CD4-positive, alpha-beta T cell treated with Interleukin-17A for 4 hours (primary cell): Measurements from ENCODE around the gene CELA1.
"Not testable (repeated sequence)": the region's sequence is repeated elsewhere in the genome, so short reads cannot be mapped to it uniquely, and the experiment has no call there.

Experiments
- DNase-seq: peaks from one replicate; pipeline ENCODE4 v3.0.0-alpha.2; 2020; ENCODE audit warnings: mixed read lengths

CELA1 gene

DNA sequence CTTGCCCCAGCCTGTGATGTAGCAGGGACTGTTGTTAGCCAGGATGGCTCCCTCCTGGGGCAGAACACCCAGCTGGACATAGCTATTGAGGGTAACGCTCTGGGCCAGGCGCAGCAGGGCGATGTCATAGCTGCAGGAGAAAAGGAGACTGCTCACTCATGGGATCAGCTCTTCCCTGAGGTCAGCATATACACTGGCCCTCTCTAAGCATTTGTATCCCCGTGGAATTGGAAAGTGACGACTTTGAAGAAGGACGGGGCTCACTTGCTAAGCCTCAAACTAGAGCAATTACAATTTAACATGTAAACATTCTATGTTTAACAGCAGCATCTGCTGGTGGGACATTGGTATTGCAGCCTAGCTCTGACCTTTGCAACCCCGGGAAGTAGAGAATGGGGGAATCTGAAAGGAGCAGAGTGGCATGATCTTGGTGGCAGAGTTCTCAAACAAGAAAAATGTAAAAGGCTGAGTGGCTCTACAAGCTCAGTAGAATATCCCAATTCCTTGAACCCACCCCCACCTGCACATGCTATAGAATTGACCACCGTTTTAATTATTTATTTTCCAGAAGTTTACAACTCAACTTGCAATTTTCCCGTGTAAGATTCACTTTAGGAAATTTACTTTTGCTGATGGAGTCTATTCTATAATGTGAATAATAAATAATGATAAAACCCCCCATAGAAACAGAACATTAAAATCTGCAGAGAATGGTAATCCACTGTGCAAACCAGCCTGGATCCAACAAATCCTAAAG, 5.0 kb downstream of the CELA1 start:
- DNase-seq, result peak; percentile 79

DNA sequence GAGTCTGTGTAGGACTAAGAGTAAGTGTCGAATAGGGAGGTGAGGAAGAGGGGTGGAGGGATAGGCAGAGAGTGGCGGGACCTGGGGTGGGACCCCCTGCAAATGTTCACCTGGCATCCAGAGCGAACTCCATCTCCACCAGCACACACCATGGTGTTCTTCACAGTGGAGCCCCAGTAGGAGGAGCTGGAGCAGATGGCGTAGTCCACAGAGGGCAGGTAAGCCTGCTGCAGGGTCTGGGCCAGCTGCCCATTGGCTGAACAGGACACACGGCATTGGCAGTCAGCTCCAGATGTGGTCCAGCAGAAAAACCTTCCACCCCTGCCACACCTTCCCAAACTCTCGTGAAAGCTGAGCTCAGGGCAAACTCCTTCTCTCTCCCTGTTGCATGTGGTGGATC, 6.7 kb downstream of the CELA1 start:
- no peak for DNase-seq

DNA sequence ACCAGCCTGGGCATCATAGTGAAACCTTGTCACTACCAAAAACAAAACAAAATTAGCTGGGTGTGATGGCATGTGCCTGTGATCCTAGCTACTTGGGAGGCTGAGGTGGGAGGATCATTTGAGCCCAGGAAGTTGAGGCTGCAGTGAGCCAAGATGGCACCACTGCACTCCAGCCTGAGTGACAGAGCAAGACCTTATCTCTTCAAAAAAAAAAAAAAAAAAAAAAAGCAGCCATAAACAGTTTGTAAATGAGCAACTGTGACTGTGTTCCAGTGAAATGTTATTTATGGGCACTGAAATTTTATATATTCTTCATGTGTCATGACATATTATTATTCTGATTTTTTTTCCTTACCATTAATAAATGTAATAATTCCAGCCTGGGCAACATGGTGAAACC, 9.1 kb downstream of the CELA1 start:
- not testable (repeated sequence) for DNase-seq

DNA sequence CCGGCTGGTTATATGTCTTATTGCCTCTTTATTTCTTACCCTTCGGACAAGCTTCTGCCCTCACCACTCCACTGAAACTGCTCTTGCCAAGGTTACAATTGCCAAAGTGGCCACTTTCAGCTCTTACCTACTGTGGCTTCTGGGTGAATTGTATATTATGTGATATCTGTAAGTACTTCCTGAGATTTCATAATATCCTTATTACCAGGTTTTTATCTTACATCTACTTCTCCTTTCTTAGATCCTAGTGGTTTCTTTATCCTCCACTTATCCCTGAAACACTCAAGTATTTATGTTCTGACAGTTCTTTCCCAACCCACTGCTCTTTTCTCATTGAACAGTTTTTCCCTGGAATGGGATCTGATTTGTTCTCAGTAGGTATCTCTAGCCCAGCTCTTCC, 10.5 kb downstream of the CELA1 start:
- DNase-seq, result no peak

DNA sequence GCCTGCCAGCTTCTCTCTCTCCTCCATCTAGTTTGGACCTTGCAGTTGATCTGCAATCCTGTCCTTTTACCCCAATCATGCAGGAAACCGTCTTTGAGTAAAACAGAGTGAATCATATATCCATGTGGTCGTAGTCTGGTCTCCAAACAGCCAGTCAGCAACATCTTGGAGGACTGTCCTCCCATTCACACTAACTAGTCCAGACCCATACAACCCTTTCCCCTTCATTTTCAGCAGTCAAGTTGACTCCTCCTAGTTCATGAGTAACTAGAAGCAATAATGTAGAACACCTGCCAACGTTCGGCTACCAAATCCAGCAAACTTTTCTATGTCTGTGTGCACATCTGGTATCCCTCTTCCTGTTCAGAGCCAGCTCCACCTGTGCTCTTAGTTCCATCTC, 11.7 kb downstream of the CELA1 start:
- no peak for DNase-seq

DNA sequence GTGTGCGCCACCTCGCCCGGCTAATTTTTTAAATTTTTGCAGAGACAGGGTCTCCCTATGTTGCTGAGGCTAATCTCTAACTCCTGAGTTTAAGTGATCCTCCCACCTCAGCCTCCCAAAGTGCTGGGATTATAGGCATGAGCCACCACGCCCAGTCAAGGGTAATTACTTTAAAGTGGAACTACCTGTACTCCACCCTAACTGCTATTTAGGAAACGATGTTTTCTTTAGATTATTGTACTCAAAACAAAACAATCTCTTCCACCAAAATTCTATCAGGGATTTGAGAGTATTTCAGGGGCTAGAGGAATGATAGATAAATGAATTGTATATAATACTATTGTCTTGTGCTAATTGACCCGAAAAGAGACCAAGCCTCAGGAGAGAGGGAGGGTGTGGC, 12.9 kb downstream of the CELA1 start:
- no peak for DNase-seq

DNA sequence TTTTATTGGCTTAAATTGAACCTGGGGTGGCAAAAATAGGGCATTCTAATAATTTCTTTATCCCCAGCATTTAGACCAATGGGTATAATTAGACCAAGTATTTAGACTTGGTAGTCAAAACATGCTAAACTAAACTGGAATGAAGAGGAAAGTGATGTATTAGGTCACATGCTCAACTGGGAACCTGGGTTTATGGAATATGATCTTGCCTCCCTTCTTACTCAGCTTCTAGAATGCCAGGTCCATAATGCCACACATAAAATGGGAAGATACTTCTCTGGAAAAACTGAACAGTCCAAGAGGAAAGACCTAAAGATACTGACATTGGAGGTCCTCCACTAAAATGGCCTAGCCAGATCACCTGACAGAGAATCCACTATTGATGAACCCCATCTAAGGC, 16.3 kb downstream of the CELA1 start:
- no peak for DNase-seq

DNA sequence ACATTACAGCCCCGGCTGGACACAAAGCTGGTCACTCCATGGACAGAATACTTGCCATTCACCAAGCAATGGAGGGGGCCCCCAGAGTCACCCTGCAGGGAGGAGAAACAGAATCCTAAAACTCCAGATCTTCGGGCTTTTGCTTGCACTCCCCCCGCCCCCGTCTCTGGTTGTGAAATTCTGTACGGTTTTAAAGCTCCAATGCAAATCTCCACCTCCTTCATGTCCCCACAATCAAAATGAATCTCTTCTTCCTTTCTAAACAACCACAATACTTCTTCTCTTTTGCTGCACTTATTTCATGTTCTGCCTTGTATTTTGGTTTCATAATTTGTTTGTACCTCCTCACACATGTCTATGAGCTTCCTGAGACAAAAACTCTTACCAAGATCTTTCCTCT, 16.7 kb downstream of the CELA1 start:
- DNase-seq, result peak; percentile 44

DNA sequence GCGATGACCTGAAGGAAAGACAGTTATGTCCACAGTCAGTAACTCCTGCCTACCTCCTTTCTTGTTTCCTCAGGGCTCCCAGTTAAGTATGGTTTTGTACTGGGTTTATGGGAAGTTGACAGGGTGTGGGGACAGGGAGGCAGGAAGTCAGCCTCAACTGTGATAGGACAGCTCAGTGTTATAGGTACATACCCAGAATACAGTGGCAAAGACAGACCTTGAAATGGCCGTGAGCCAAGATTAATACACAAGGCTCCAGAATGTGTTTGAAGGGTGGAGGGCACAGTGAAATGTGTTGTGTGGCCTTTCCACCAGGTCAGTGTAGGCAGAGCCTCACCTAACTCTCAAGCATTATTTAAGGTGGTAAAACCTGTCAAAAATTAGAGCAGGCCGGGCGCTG, 17.9 kb downstream of the CELA1 start:
- peak; percentile 18 for DNase-seq

DNA sequence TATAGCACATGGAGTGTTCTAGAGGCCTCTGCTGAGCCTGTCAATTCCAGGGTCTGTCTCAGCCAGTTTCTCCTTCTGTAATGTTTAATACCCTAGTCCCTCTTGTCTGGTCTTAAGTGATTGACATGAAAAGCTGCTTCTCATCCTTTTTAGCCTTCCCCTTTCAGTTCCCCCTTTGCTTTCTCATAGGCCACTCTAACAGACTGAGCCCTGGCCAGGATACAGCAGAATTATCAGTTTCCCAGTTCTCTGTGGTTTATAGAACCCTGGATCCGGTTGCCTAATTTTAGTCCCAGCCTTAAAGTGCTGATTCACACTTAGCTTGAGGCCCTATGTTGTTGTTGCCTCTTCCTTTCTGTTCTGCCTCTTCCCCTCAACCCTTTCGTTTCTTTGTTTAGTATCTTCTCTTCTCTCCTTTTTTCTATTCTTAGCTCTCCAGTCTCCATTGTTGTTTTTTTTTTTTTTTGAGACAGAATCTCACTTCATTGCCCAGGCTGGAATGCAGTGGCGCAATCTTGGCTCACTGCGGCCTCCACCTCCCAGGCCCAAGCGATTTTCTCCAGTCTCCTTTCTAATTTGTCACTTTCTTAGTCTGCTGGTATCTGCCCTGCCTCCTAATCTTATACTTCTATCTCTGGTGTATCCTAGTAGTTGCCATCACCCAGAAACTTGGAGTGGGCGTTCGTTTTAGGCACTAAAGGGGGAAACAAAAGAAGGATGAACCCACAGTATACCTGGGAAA, 19.6 kb downstream of the CELA1 start:
- DNase-seq, result peak; percentile 23

DNA sequence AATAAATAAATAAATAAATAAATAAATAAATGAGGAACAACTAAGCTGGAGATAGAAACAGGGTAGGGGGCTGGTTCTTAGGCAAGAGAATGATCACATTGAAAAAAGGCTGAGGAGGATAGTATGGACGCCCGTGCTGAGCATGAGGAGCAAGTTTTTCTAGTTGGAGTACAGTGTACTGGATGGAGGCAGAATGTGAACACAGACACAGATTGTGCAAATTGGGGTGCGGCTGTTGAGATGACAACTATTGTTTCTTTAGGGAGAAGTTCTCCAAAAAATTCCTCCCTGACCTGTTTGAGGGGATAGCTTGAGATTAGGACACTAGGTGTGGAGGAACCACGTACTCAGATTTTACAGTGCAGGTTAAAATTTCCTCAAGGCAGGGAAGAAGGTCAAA, 21.5 kb downstream of the CELA1 start:
- DNase-seq, result no peak

DNA sequence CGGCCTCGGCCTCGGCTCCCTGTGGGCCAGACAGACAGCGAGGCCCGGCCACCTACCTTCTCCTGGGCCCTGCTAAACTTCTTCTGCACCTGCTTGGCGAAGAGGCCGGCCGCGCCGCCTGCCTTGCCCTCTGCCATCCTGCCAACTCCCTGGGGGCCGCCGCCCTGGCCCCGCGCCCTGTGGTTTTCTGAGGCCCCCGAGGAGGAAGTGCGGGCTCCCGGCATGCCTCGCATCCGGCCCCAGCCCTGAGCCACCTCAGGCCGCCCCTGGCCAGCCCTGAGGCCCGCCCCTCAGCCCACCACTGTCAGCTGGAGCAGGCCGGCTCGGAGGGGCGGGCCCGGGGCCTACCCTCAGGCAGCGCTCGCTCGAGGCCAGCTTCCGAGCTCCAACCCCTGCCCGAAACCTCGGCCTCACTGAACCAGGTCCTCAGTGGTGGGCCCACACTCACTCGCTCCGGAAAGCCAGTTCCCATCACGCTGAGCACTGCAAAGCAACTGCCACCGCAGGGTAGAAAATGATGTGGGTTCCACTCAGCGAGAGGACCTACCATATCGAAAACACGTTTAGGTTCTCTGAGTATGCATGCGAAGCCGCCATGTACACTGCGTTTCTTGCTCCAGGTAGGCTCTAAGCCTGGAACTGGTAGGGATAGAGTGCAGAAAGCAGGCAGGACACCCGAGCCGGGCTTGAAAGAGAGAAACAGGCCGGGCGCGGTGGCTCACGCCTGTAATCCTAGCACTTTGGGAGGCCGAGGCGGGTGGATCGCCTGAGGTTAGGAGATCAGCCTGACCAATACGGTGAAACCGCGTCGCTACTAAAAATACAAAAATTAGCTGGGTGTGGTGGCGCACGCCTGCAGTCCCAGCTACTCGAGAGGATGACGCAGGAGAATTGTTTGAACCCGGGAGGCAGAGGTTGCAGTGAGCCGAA, 22.2 kb downstream of the CELA1 start, which contains the start of gene BIN2:
BIN2 (minus strand) TSS at position 209 of the 930 bp plus-strand sequence; CDS start at position 137, 72 bp downstream.
- DNase-seq, result peak; percentile 77

DNA sequence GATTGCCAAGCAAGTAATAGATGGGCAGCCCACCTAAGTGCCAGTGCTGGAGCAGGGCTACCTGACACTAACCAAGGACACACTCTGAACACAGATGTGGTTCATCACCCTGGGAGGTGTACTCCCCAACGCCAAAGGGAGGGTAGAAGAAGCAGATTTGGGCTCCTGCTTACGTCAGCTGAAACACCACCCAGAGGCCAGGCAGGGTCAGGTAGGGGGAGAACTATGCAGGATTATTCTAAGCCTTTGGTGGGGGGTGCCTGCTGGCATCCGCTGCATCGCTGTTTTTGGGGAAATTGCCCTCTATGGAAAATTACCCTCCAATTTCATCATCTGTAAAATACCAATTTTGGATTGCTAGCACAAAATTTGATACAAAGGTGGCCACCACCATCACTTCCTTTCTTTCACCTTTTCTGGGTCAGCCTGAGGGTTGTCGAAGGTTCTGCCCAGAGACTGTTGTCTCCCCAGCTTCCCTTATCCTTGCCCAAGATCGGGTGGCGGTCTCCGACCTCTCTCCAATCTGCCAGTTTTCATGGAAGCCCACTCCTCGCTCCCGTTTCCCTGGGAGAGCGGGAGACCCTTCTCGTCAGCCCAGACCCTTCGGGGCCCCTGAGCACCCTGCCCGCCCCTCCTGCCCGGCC, 23.0 kb downstream of the CELA1 start:
- DNase-seq, result peak; percentile 69

DNA sequence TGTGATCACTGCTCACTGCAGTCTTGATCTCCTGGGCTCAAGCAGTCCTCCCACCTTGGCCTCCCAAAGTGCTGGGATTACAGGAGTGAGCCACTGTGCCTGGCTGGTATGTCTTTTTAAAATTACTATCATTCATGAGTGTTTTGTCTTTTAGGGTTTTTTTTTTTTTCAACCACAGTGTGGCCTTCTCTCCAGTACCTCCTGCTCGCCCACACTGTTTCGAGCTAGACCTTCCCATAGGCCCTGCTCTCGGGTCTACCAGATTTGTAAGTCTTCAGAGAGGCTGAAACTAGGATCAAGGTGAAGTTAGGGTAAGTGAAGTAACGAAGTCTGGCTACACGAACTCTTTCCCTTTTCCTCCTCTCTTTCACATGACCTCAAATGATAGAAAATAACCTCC, 24.0 kb downstream of the CELA1 start:
- DNase-seq, result peak; percentile 30

DNA sequence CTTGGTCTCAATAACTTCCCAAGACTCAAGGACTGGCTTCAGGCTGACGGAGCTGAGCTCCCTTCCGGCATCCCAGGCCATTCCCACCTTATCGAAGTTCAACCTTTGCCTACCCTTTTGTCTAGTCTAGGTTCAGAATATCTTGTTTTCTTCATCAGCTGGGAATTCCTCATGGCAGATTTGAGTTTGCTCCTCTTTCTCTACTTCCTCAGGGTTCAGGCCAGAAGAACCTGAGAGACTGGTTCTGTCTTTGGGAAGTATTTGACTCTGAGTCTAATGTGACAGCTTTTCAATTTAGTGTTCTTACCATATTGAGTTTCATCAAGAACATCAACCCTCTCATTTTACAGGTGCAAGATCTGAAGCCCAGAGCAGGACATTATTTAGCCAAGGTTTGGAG, 24.6 kb downstream of the CELA1 start:
- no peak for DNase-seq

DNA sequence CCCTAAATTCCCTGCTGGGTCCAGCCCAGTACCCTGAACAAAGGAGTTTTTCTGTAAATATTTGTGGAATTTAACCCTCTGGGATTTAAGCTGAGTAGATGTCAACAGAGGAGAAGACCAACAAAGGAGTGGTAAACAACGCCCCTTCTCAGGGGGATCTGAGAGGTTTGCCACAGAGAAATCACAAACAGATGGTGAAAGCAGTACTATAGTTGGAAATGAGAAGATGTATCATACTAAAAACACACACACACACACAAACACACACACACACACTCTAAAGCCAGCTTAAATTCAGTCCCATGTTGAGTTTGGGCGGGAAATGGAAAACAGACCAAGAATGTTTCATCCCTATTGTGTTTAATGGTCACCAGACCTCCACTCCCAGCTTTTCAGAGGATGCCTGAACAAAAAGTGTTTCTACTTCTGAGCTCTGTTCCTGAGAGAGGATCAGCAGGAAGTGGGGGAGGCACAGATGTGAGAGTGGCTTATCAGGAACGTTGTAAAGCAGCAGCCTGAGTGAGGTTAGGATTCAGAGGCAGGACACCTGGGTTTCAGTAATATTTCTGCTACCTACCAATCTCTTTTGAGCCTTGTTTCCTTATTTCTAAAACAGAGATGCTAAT, 25.7 kb downstream of the CELA1 start:
- peak; percentile 46 for DNase-seq

DNA sequence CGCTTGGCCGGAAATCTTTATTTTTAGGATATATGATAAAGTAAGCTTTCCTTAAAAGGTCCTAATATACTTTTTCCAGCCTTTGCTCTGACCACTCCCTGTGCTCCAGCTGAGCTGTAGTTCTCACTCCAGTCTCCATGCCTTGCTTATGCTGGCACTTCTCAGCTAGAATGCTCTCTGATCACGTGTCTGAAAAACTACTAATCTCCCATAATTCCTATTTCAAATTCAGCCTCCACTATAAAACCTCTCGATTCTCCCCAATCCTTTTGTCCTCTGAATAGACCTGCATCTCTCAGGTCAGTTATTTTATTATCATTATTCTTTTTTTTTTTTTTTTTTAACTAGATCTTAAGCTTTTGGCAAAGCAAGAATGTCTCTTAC, 26.2 kb downstream of the CELA1 start:
- no peak for DNase-seq

DNA sequence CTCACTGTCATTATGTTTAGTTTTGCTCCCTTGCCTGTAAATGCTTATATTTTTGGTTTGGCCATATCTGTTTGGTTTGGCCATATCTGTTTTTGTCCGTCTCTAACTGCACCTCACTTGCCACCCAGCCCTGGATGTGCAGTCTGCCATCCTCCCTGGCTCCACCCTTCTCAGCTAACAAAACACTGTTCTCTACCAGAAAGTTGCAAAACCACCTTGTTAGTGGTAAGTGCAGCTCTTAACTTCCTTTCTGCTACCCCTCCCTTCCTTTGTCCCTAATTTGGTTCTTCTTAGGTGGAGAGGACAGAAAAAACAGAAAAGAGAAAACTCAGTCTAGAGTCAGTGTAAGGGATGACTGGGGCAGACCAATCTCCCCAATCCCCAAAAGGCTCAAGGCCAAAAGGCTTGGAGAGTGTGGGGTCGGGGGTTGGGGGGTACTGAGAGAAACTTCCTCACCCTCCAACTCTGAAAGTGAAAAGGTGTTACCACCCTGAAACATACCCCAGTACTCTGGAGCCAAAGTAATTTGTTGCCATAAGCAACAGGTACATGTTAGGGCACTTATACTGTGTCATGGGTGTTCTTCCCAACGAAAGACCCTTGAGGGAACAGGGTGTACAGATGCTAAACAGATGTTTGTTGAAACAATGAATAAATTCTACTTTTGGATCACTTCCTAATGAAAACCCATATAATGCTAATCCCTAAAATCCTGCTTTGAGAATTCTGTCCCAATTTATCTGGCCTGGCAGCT, 27.5 kb downstream of the CELA1 start:
- DNase-seq, result peak; percentile 74

DNA sequence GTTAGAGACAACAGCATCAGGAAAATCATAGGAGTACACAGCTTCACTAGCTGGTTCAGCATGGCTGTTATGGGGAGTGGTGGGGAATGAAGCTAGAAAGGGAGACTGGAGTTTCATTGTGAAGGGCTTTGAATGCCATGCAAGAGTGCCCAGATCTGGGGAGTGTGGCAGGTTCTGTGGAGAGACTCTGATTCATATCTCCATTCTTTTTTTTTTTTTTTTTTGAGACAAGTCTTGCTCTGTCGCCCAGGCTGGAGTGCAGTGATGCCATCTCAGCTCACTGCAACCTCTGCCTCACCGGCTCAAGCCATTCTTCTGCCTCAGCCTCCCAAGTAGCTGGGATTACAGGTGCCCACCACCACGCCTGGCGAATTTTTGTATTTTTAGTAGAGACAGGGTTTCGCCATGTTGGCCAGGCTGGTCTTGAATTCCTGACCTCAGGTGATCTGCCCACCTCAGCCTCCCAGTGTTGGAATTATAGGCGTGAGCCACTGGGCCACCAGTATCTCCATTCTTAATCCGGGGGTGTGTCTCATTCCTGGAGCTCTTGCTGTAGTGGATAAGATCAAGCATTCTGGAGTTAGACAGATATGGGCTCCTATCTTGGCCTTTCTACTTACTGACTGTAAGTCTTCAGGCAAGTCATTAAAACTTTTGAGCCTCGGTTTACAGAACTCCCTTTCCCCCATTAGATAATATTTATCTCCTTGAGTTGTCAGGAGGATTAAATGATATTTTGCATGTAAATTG, 28.2 kb downstream of the CELA1 start:
- peak; percentile 52 for DNase-seq

DNA sequence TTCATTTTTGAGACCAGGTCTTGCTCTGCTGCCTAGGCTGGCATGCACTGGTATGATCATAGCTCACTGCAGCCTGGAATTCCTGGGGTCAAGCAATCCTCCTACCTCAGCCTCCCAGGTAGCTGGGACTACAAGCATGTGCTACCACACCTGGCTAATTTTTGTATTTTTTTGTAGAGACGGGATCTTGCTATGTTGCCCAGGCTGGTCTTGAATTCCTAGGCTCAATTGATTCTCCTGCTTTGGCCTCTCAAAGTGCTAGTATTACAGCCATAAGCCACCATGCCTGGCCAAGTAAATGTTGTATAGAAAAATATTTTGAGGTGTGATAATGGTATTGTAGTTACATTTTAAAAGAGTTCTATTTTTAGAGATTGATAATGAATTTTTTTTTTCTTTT, 35.1 kb downstream of the CELA1 start:
- DNase-seq, result no peak
